Measurements from ENCODE around the gene CLCF1.

CLCF1 gene

DNA sequence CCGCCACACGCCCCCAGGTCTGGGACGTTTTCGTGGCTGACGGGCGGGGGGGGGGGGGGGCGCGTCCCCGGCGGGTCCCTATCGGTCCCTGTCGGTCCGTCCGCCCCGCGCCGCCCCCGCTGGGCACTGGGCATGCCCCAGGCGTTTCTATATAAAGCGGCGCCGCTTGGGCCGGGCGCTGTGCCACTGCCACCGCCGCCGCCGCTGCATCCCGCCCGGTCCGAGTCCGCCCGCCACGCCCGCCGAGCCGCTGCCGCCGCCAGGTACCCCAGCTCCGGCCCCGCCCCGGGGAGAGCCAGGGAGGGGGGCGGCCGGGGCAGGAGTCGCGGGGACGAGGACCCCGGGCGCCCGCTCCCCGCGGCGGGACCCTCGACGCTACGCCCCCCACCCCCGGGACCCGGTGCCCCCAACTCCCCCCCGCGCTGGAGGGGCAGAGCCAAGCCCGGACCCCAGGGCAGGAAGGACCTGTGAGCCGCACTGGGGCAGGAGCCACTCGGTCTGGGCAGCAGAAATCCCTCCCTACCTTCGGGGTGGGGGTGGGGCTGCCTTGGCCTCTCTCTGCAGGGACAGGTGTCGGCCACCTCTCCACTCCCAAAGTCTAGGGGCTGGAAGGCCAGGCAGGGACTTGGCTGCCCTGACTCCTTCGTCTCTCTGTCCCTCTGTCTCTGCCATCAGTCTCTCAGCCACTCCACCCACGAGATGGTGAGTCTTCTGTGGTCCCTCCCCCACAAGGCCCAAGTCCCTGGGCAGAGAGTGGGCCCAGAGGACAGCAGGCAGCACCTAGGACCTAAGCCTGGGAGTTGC lies 42.3 kb upstream of the CLCF1 start, which contains the start of gene CARNS1:
CARNS1 (plus strand) TSS at position 178 of the 804 bp plus-strand sequence; CDS start at position 700, 522 bp downstream.
- H3K4me3 ChIP-seq (ENCODE audit: low read length), result 0 out of 2 replicates have a peak within 1 kb of the TSS, but pooled peaks have one; percentile 14
- peak within 1 kb of the TSS; percentile 31 for H3K4me2 ChIP-seq (ENCODE audit: low read length)
- no peaks in the 10 kb centered on the region for H3K9me2 ChIP-seq (replicated peaks; ENCODE audit: control insufficient read depth, low read length)
- H3K27me3 ChIP-seq (ENCODE audit: control insufficient read depth, low read length), result peaks cover 6% of the 10 kb centered on the region
- no peaks in the 10 kb centered on the region for H3K79me2 ChIP-seq (ENCODE audit: control insufficient read depth, low read length)
- H3F3A ChIP-seq (ENCODE audit: control insufficient read depth, insufficient read depth), result peaks cover 10% of the 10 kb centered on the region
- H3K27ac ChIP-seq (ENCODE audit: low read depth, low read length), result no peak within 1 kb of the TSS
- no peaks in the 10 kb centered on the region for H3K36me3 ChIP-seq (ENCODE audit: control insufficient read depth, low read length)
- TF ChIP-seq CTCF (IDR thresholded peaks at IDR 0.05; ENCODE audit: low read depth, low read length, poor library complexity, severe bottlenecking), result no peak
- TF ChIP-seq EZH2phosphoT487 (IDR thresholded peaks at IDR 0.05; ENCODE audit: borderline replicate concordance, low read length), result no peak
- no peaks in the 10 kb centered on the region for H4K20me1 ChIP-seq (ENCODE audit: control insufficient read depth, insufficient read depth, low read depth, low read length)
- peaks cover 79% of the 10 kb centered on the region for H3K4me1 ChIP-seq (ENCODE audit: control insufficient read depth, low read length)
- no peaks in the 10 kb centered on the region for H3K9me3 ChIP-seq (ENCODE audit: control insufficient read depth, insufficient read depth, low read length)

GRCh38 chr11:67413266-67413849 lies 40.0 kb upstream of the CLCF1 start:
- Histone ChIP-seq H3K4me2 (ENCODE audit: low read length) (no peak overlapping the region), H3K36me3 (ENCODE audit: control insufficient read depth, low read length) (peaks cover 15% of the 10 kb centered on the region), H3K4me1 (ENCODE audit: control insufficient read depth, low read length) (peaks cover 80% of the 10 kb centered on the region), H4K20me1 (ENCODE audit: control insufficient read depth, insufficient read depth, low read depth, low read length) (no peaks in the 10 kb centered on the region), H3K79me2 (ENCODE audit: control insufficient read depth, low read length) (no peaks in the 10 kb centered on the region), H3K9me2 (replicated peaks; ENCODE audit: control insufficient read depth, low read length) (no peaks in the 10 kb centered on the region), H3K4me3 (ENCODE audit: low read length) (no peak overlapping the region), H3K27me3 (ENCODE audit: control insufficient read depth, low read length) (peaks cover 6% of the 10 kb centered on the region), H3K9me3 (ENCODE audit: control insufficient read depth, insufficient read depth, low read length) (no peaks in the 10 kb centered on the region), H3F3A (ENCODE audit: control insufficient read depth, insufficient read depth) (peaks cover 20% of the 10 kb centered on the region), H3K27ac (ENCODE audit: low read depth, low read length) (no peak overlapping the region)
- no peak for TF ChIP-seq CTCF (IDR thresholded peaks at IDR 0.05; ENCODE audit: low read depth, low read length, poor library complexity, severe bottlenecking)
- TF ChIP-seq EZH2phosphoT487 (IDR thresholded peaks at IDR 0.05; ENCODE audit: borderline replicate concordance, low read length), result no peak

GRCh38 chr11:67412495-67413179 lies 39.2 kb upstream of the CLCF1 start:
- Histone ChIP-seq H3K79me2 (ENCODE audit: control insufficient read depth, low read length) (peaks cover 6% of the 10 kb centered on the region; the same call in 1 of the 2 replicates), H3K9me2 (replicated peaks; ENCODE audit: control insufficient read depth, low read length) (no peaks in the 10 kb centered on the region), H3K4me1 (ENCODE audit: control insufficient read depth, low read length) (peaks cover 80% of the 10 kb centered on the region), H3K27ac (ENCODE audit: low read depth, low read length) (no peak overlapping the region), H3K4me2 (ENCODE audit: low read length) (peak overlapping the region; percentile 27), H4K20me1 (ENCODE audit: control insufficient read depth, insufficient read depth, low read depth, low read length) (no peaks in the 10 kb centered on the region), H3F3A (ENCODE audit: control insufficient read depth, insufficient read depth) (peaks cover 23% of the 10 kb centered on the region), H3K27me3 (ENCODE audit: control insufficient read depth, low read length) (peaks cover 6% of the 10 kb centered on the region), H3K4me3 (ENCODE audit: low read length) (no peak overlapping the region), H3K9me3 (ENCODE audit: control insufficient read depth, insufficient read depth, low read length) (no peaks in the 10 kb centered on the region), H3K36me3 (ENCODE audit: control insufficient read depth, low read length) (peaks cover 22% of the 10 kb centered on the region)
- TF ChIP-seq CTCF (IDR thresholded peaks at IDR 0.05; ENCODE audit: low read depth, low read length, poor library complexity, severe bottlenecking) (no peak), EZH2phosphoT487 (IDR thresholded peaks at IDR 0.05; ENCODE audit: borderline replicate concordance, low read length) (no peak)
